ENCODE measurements around the gene LGALS12. TPM values are rescaled to one million over a fixed set of nuclear protein-coding genes. Genes with fewer than 3 reads are reported as not detected.

The LGALS12 gene
- total RNA-seq, 1 donor from 2014 or later: 0.68 TPM

- ATAC-seq: no peak
- intact Hi-C loops (cut with DNase I): no loop called here
- Histone ChIP-seq H3K4me3 (no peak overlapping the region), H3K9me3 (peaks cover 9% of the 10 kb centered on the region), H3K27ac (no peak overlapping the region), H3K36me3 (no peaks in the 10 kb centered on the region), H3K27me3 (ENCODE audit: low read depth) (no peaks in the 10 kb centered on the region), H3K4me1 (no peaks in the 10 kb centered on the region)
- TF ChIP-seq CTCF (IDR thresholded peaks at IDR 0.05): no peak
- DNase-seq: no peak
These were observed 29.3 kb upstream of the LGALS12 start for GRCh38 chr11:63476618-63477017.

GRCh38 chr11:63478896-63479295 lies 27.0 kb upstream of the LGALS12 start:
- DNase-seq (no peak), ATAC-seq (peak; percentile 93)
- no peaks in the 10 kb centered on the region for H3K4me1 ChIP-seq
- intact Hi-C loops (cut with DNase I): no loop called here
- H3K27me3 ChIP-seq (ENCODE audit: low read depth): no peaks in the 10 kb centered on the region
- no peak overlapping the region for H3K4me3 ChIP-seq
- no peaks in the 10 kb centered on the region for H3K36me3 ChIP-seq
- H3K9me3 ChIP-seq: peaks cover 9% of the 10 kb centered on the region
- H3K27ac ChIP-seq: no peak overlapping the region
- TF ChIP-seq CTCF (IDR thresholded peaks at IDR 0.05): peak; percentile 92

DNA sequence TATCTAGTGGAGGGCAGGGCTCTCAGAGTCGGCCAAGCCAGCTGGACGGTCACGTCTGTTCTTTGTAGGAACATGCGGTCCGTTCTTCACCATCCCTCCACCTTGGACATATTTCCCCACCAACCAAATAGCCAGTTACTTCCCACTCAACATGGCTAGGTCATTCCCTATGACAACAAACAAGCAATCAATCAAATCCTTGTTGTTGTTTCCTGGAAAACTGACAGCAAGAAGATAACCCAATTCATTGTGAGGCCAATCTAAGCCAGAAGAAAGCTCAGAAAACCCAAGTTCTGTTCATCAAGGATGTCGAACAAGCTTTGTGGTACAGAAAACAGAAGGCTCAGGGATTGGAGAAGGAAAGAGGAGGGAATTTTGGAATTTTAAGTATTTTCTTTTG lies 25.8 kb upstream of the LGALS12 start:
- intact Hi-C loops (cut with DNase I): loop anchor here (10.0 kb wide), 1 partner anchor 155 kb away; no protein-coding TSS in a partner anchor
- H3K4me3 ChIP-seq: no peak overlapping the region
- peaks cover 16% of the 10 kb centered on the region for H3K9me3 ChIP-seq
- H3K27ac ChIP-seq: no peak overlapping the region
- DNase-seq: no peak
- H3K27me3 ChIP-seq (ENCODE audit: low read depth): no peaks in the 10 kb centered on the region
- TF ChIP-seq CTCF (IDR thresholded peaks at IDR 0.05): no peak
- H3K36me3 ChIP-seq: no peaks in the 10 kb centered on the region
- H3K4me1 ChIP-seq: no peaks in the 10 kb centered on the region
- no peak for ATAC-seq

DNA sequence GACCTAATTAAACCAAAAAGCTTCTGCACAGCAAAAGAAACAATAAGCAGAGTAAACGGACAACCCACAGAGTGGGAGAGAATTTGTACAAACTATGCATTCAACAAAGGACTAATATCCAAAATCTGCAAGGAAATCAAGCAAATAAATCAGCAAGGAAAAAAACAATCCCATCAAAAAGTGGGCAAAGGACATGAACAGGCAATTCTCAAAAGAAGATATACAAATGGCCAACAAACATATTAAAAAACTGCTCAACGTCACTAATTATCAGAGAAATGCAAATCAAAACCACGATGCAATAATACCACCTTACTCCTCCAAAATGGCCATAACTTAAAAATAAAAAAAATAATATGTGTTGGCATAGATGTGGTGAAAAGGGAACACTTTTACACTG lies 20.1 kb upstream of the LGALS12 start:
- DNase-seq (no peak), ATAC-seq (no peak)
- TF ChIP-seq CTCF (IDR thresholded peaks at IDR 0.05): no peak
- no peaks in the 10 kb centered on the region for H3K27me3 ChIP-seq (ENCODE audit: low read depth)
- intact Hi-C loops (cut with DNase I): loop anchor here (10.0 kb wide), 1 partner anchor 149 kb away; no protein-coding TSS in a partner anchor
- peaks cover 13% of the 10 kb centered on the region for H3K9me3 ChIP-seq
- no peaks in the 10 kb centered on the region for H3K36me3 ChIP-seq
- no peak overlapping the region for H3K27ac ChIP-seq
- H3K4me1 ChIP-seq: peaks cover 17% of the 10 kb centered on the region
- no peak overlapping the region for H3K4me3 ChIP-seq

GRCh38 chr11:63488789-63489188 lies 17.1 kb upstream of the LGALS12 start:
- intact Hi-C loops (cut with DNase I): loop anchor here (10.0 kb wide), 1 partner anchor 146 kb away; no protein-coding TSS in a partner anchor
- no peaks in the 10 kb centered on the region for H3K36me3 ChIP-seq
- no peaks in the 10 kb centered on the region for H3K27me3 ChIP-seq (ENCODE audit: low read depth)
- peaks cover 30% of the 10 kb centered on the region for H3K4me1 ChIP-seq
- DNase-seq: no peak
- no peak for ATAC-seq
- H3K4me3 ChIP-seq: no peak overlapping the region
- H3K9me3 ChIP-seq: peaks cover 13% of the 10 kb centered on the region
- H3K27ac ChIP-seq: no peak overlapping the region
- no peak for TF ChIP-seq CTCF (IDR thresholded peaks at IDR 0.05)

Data from lower lobe of right lung (tissue), 2 donors.